HG02610 (cell line): ENCODE measurements around the gene RAD51B.

Source experiments
- ATAC-seq: cut with Tn5 transposase; IDR thresholded peaks from one replicate; pipeline ENCODE4 v1.9.1; 2021; ENCODE audit warnings: mild to moderate bottlenecking, moderate library complexity; ENCODE audit not compliant: unreplicated experiment

Gene RAD51B

DNA sequence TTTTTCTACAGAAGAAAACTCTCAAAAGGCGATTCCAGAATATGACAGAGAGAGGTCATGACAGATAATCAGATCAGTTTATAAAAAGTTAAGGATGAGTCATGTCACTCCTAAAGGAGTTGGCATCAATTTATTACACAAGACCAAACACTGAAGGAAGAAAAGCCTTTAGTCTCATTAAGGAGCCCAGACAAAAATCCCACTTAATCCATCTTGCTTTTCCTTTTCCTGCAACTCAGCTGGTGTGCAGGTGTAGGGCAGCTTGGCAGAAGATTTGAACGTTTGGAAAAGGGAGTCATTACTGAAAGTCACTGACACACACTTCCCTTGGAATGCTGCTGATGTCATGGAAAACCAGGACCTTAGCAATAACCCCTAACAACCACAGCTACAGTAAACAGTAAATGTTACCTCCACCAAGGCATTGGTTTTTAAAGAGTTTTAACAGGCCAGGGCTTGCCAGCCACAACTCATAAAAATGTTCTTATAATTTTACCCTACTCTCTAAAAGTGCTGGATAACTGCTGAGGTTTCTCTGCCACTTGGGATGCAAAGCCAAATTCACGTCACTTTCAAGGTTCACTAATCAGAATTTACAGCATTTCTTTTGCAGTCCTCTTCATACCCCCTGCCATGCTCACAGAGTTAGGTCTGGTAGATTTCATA lies 320.6 kb downstream of the RAD51B start:
- no peak for ATAC-seq

DNA sequence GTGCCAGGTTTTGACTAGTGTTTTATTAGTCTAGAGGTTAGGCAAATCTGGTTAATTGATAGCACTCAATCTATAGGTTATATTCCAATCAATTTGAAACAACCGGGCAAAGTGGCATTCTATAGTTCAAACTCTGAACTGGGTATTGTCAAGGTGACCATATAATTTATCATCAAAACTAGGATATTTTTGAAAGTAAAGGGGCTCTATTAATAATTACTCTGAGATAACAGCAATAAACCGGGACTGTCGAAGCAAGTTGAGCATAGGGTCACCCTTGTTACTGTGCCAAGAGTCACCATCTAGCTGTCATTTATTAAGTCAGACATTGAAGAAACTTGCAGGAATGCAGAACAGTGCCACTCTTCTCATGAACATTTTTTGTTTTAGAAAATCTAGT lies 321.2 kb downstream of the RAD51B start:
- ATAC-seq = no peak

DNA sequence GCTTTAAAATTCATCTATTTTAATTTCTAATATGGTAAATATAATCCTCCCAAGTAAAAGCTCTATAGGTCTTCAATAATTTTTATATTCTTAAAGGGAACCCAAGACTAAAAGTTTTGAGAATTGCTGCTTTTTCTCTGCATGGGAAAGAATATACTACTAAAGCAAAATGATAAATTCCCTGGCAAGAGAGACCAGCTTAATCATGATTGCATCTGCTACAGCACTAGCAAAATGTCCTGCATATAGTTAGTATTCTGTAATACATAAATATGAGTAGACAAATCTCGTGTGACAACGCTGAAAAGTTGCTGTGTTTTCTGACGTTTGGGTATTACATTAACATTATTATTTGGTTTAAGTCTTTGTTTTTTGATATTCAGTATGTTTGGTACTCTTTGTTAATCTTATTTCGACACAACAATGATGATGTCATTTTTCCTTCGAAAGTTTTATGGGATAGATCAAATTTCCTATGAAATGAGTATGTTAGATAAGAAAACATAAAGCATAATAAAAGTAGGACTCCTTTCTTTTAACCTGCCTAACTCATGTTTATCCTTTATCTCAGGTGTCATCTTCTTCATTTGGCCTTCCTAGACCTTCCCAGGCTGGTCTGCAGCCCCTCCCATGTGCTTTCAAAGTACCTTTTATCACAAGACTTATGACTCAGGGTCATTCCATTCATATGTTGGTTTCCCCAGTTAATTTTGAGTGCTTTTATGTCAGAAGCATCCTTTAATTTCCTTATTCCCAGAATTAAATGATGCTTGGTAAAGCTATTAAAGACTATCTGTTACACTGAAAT lies 321.9 kb downstream of the RAD51B start:
- ATAC-seq = no peak

GRCh38 chr14:68143341-68143841 lies 323.8 kb downstream of the RAD51B start:
- ATAC-seq = no peak

DNA sequence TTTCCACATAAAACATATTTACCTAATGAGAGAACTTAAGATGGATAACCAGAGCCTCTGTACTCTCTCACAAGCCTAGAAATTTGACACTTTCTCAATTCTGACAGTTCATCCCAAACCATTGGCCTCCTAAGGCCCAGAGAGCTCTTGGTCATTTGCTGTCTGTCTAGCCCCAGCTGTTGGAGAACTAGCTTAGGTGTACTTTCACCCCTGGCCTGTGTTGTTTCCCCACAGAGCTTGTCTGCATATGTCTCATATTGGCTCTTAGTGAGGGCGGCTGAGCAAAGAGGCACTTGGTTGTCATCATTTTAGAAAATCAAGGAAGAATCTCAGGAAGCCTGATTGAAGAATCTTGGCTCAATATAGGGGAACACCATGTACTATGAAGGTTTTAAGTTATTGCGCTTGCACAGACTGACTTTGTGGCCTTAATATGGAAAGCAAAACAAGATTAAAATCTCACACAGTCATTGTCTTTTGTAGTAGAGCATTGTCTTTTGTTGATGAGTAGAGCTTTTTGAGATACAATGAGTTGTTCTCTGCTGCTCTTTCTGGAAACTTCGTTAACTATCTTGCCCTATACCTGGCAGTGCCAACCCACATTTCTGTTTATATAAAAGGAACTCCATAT lies 324.6 kb downstream of the RAD51B start:
- no peak for ATAC-seq

DNA sequence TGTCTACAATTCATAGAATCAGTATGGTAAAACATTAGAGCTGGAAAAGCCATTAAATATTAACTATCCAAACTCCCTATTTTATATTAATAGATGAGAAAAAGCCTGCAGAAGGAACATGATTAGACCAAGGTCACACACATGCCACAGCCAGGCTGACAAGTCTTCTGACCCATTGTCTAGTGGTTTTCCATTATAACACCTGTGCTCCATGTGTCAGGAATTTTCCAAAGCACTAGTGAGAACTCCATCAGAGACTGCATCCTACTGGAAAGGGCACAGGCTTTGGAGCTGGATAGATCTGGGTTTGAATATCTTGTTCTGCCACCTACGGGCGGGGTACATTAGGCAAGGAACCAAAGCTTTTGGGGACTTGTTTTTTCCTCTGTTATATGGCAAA lies 325.5 kb downstream of the RAD51B start:
- ATAC-seq = no peak

GRCh38 chr14:68145539-68145938 lies 326.0 kb downstream of the RAD51B start:
- no peak for ATAC-seq

- no peak for ATAC-seq
Measured at GRCh38 chr14:68146818-68147217, 327.2 kb downstream of the RAD51B start.

DNA sequence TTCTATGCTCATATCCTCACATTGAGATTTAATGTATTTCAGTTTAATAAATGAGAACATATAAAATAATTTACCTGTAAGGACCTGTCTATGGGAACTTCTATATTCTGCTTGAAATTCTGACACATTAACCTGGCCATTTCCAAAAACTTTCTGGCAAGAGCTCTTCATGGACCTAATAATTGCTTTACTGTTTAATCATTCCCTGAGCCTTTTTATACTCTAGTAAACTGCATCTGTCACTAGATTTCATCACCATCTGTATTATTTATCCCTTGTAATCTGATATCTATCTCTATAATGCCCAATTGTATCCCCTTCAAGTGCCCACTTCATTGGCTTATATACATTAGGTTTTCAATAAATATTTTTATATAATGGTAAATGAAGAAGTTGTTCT lies 327.7 kb downstream of the RAD51B start:
- no peak for ATAC-seq

DNA sequence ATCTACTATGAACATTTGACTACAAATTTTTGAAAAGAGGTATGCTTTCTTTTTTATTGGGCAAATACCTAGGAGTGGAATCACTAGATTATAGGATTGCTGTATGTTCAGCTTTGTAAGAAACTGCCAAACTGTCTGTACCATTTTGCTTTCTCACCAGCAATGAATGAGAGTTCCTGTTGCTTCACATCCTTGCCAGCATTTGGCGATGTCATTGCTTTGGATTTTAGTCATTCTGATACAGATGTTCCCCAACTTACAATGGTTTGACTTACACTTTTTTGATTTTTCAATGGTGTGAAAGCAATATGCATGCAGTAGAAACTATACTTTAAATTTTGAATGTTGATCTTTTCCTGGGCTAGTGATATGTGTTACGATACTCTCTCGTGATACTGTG lies 328.7 kb downstream of the RAD51B start:
- ATAC-seq = no peak

DNA sequence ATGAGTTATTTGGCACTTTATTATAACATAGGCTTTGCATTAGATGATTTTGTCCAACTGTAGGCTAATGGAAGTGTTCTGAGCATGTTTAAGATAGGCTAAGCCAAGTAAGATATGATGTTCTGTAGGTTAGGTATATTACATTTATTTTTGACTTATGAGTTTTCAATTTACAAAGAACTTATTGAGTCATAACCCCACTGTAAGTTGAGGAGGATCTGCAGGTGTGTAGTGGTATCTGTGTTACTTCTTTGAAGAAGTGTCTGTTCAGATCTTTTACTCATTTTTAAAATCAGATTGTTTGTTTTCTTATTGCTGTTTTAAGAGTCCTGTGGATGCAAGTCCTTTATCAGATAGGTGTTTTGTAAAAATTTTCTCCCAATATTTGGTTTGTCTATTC lies 329.2 kb downstream of the RAD51B start:
- no peak for ATAC-seq

DNA sequence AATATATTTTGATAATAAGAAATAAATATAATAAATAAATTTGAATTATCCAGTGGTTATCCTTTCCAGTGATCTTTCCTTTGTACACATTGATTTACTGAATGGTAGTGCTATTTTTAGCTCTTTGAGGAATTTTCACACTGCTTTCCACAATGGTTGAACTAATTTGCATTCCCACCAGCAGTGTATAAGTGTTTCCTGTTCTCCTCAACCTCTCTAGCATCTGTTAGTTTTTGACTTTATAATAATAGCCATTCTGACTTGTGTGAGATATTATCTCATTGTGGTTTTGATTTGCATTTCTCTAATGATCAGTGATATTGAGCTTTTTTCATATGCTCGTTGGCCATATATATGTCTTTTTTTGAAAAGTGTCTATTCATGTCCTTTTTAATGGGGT lies 333.7 kb downstream of the RAD51B start:
- ATAC-seq = no peak

DNA sequence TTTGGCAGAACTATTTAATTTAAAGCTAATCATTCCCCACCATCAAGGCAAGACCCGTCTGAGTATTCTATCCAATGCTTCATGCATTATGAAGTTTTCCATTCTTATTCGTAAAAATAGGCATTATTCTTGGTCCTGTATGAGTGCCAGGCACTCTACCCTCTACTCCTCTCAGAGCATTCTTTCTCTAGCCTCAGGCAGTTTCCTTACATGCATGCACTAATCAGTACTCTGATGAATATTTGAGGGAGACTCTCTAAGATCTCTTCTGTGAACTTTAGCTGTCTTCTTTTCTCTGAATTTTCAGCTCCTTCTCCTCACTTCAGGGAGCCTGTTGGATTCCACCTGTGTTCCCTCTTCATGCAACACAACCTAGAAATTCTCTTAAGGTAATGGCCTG lies 334.7 kb downstream of the RAD51B start:
- no peak for ATAC-seq

DNA sequence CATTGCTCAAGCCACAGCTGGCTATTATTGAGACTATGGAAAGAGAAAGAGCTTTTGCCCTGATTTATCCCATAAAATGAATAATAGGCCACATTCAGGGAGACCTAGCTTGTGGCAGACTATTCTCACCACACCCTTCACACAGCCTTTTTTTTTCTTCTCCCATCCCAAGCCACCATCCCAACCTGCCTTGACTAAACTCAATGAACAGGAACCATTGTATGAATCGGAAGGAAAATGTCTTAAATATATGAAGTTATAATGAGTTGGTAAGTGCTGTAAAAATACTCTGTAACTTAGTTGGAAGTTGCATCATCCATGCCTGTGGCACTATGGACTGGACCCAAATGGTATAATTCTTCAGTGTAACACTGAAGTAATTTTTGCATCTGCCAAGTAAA lies 338.4 kb downstream of the RAD51B start:
- ATAC-seq = no peak

DNA sequence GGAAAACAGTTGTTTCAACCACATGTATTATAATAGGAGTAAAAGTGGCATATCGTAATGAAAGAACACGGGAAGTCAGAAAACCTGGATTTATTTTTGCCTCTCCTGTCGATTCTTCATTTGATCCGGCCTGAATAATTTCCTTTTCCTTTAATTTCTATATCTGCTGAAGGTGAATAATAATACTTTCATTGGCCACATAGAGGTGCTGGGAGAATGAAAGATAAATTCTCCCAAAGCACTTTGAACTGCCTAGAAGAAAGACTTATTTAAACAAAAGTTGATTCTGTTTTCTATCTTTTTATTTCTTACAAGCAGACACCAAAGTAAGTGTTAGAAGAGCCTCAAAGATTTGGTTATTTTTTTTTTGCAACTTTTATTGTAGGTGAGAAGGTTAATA lies 339.1 kb downstream of the RAD51B start:
- ATAC-seq = no peak

- ATAC-seq = no peak
Measured at GRCh38 chr14:68159701-68160633, 340.4 kb downstream of the RAD51B start.

DNA sequence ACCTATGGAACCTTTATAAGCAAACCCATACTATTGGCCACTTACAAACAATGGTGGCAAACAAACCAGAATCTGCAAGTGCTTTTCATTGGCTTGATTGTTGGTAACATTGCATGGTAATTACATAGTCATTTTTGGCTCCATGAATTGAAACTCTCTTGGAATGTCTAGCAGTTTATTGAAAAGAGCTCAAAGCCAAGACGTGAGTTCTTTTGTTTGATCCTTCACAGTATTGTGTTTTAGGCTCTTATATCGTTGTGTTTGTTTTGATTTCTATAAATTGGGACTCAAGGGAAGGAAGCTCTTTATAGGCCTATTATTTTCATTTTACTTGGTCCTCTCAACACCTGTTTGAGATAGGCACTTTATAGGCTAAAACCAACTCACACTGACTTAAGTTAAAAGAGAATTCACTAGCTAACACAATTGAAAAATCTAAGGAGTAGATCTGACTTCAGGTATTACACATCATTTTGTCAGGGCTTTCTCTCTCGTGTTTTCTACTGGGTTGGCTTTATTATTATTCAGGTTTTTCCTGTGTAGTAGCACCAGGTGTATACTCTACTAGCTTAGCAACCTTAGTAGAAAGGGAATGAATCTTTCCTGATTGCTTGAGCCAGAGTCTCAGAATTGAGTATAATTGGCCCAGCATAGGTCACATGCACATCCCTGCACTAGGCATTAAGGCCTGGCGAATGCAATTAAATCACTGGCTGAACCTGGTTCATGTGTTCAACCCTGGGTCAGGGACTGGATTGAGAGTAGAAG lies 341.4 kb downstream of the RAD51B start:
- no peak for ATAC-seq

GRCh38 chr14:68162887-68163286 lies 343.3 kb downstream of the RAD51B start:
- ATAC-seq = no peak

GRCh38 chr14:68164711-68165113 lies 345.1 kb downstream of the RAD51B start:
- no peak for ATAC-seq

- ATAC-seq = no peak
Measured at GRCh38 chr14:68165274-68165843, 345.8 kb downstream of the RAD51B start.
